ENCODE data around the gene GPR161.

GRCh38 chr1:168097921-168098528 lies 38.7 kb downstream of the GPR161 start:
- TF ChIP-seq EZH2 (IDR thresholded peaks at IDR 0.05; ENCODE audit: insufficient read depth, low read length) (no peak), CTCF (IDR thresholded peaks at IDR 0.05; ENCODE audit: insufficient read depth, low read depth, low read length) (no peak)

All from astrocyte (in vitro differentiated cells and primary cell).